DOHH2 (cell line): ENCODE results near the gene CPA5.

Source experiments
- H3F3A ChIP-seq: fragments of 200-600 bp; sonication (generic), shearing (Covaris generic); 2 replicates; pipeline ENCODE4 v1.6.0; 2016; ENCODE audit warnings: antibody characterized with exemption, mild to moderate bottlenecking; ENCODE audit not compliant: control insufficient read depth, insufficient read depth
- H3K27ac ChIP-seq: fragments of 200-600 bp; sonication (generic); 2 replicates; pipeline ENCODE4 v1.5.1; 2014; ENCODE audit warnings: low read depth, mild to moderate bottlenecking, low read length, moderate library complexity
- H3K27me3 ChIP-seq: fragments of 200-600 bp; sonication (generic); 2 replicates; pipeline ENCODE4 v1.6.1; 2014; ENCODE audit warnings: mild to moderate bottlenecking, low read length, mixed read lengths; ENCODE audit not compliant: control insufficient read depth
- H3K36me3 ChIP-seq: fragments of 200-600 bp; sonication (generic); 2 replicates; pipeline ENCODE4 v1.6.1; 2014; ENCODE audit warnings: mild to moderate bottlenecking, low read length, moderate library complexity, mixed read lengths; ENCODE audit not compliant: control insufficient read depth
- H3K4me1 ChIP-seq: fragments of 200-600 bp; sonication (generic); 2 replicates; pipeline ENCODE4 v1.6.1; 2014; ENCODE audit warnings: mild to moderate bottlenecking, low read length, mixed read lengths; ENCODE audit not compliant: control insufficient read depth
- H3K4me2 ChIP-seq: fragments of 200-600 bp; sonication (generic); 2 replicates; pipeline ENCODE4 v1.6.0; 2014; ENCODE audit warnings: mild to moderate bottlenecking, low read length, moderate library complexity
- H3K4me3 ChIP-seq: fragments of 200-600 bp; sonication (generic); 2 replicates; pipeline ENCODE4 v1.5.1; 2014; ENCODE audit warnings: mild to moderate bottlenecking, low read length, mixed read lengths
- H3K79me2 ChIP-seq: fragments of 200-600 bp; sonication (generic); 2 replicates; pipeline ENCODE4 v1.6.1; 2014; ENCODE audit warnings: mild to moderate bottlenecking, low read length, mixed read lengths; ENCODE audit not compliant: control insufficient read depth
- H3K9me2 ChIP-seq: fragments of 200-600 bp; sonication (generic); replicated peaks from 2 replicates; pipeline ENCODE4 v1.6.1; 2014; ENCODE audit warnings: mild to moderate bottlenecking, low read length, mixed read lengths; ENCODE audit not compliant: control insufficient read depth
- H3K9me3 ChIP-seq: fragments of 200-600 bp; sonication (generic); 2 replicates; pipeline ENCODE4 v1.6.1; 2014; ENCODE audit warnings: antibody characterized with exemption, low read length, mixed read lengths; ENCODE audit not compliant: control insufficient read depth, insufficient read depth
- H4K20me1 ChIP-seq: fragments of 200-600 bp; sonication (generic); 2 replicates; pipeline ENCODE4 v1.6.0; 2014; ENCODE audit warnings: low read depth, mild to moderate bottlenecking, antibody characterized with exemption, low read length, moderate library complexity; ENCODE audit not compliant: control insufficient read depth, insufficient read depth
- EZH2phosphoT487 ChIP-seq: fragments of 200-600 bp; sonication (generic); IDR thresholded peaks from 2 replicates; pipeline ENCODE4 v1.6.1; 2017; ENCODE audit warnings: borderline replicate concordance, mild to moderate bottlenecking, antibody characterized with exemption, low read length, moderate library complexity, mixed read lengths
- TF ChIP-seq, protein P1 (sequence below): fragments of 200-600 bp; sonication (generic); IDR thresholded peaks from one replicate; pipeline ENCODE4 v1.5.1; 2014; ENCODE audit warnings: antibody characterized with exemption, mild to moderate bottlenecking, low read depth, low read length; ENCODE audit not compliant: poor library complexity, severe bottlenecking

The CPA5 gene

DNA sequence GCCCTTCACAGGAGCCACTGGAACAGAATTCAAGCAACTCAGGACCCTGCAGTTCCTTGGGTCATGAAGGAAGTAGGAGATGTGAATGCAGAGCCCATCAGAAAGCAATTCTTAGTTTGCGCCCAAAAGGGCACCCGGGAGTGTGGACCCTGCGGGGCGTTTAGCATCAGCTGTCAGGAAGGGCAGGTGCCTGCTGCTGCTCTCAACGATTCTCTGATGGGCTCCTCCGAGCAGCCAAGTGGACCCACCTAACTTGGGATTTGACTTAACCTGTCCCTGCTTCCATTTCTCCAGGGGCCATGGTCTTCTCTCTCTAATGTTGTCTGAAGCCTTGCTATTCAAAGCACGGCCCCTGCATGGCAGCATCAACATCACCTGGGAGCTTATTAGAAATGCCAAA is 17.1 kb downstream of the CPA5 start:
- TF ChIP-seq, protein P1, sequence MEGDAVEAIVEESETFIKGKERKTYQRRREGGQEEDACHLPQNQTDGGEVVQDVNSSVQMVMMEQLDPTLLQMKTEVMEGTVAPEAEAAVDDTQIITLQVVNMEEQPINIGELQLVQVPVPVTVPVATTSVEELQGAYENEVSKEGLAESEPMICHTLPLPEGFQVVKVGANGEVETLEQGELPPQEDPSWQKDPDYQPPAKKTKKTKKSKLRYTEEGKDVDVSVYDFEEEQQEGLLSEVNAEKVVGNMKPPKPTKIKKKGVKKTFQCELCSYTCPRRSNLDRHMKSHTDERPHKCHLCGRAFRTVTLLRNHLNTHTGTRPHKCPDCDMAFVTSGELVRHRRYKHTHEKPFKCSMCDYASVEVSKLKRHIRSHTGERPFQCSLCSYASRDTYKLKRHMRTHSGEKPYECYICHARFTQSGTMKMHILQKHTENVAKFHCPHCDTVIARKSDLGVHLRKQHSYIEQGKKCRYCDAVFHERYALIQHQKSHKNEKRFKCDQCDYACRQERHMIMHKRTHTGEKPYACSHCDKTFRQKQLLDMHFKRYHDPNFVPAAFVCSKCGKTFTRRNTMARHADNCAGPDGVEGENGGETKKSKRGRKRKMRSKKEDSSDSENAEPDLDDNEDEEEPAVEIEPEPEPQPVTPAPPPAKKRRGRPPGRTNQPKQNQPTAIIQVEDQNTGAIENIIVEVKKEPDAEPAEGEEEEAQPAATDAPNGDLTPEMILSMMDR: no peak
- TF ChIP-seq EZH2phosphoT487: no peak
- H3K4me2 ChIP-seq: no peak overlapping the region
- H3K27ac ChIP-seq: no peak overlapping the region
- peaks cover 3% of the 10 kb centered on the region; the same call in 1 of the 2 replicates for H3K9me3 ChIP-seq
- no peaks in the 10 kb centered on the region for H3K36me3 ChIP-seq
- H3F3A ChIP-seq: no peaks in the 10 kb centered on the region
- no peaks in the 10 kb centered on the region for H3K4me1 ChIP-seq
- peaks cover 4% of the 10 kb centered on the region for H3K27me3 ChIP-seq
- H4K20me1 ChIP-seq: no peaks in the 10 kb centered on the region
- no peaks in the 10 kb centered on the region for H3K9me2 ChIP-seq
- no peaks in the 10 kb centered on the region for H3K79me2 ChIP-seq
- no peak overlapping the region for H3K4me3 ChIP-seq

DNA sequence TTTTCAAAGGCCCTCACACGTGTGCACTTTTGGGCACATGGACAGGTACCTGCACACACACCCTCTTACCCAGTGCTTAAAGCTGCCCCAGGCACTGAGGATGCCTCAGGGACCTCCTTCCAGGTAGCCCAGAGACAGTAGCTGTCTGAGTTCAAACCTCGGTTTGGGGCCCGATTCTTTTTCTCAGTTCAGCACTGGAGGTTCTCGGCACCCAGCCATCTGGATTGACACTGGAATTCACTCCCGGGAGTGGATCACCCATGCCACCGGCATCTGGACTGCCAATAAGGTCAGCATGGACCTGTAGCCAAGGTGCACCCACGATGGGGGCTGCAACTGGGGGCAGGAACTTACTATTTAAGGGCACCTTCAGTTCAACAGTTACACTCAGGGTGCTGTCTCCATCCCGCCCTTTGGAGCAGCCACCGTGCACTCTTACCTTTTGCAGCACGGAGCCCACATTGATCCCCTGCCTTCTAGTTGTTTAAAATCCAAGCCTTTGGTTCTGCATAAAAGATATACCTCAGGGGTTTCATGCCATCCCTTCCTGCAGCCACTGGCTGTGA is 17.7 kb downstream of the CPA5 start:
- no peaks in the 10 kb centered on the region for H3K36me3 ChIP-seq
- no peak overlapping the region for H3K4me2 ChIP-seq
- TF ChIP-seq, protein P1: no peak
- TF ChIP-seq EZH2phosphoT487: no peak
- H3K4me1 ChIP-seq: no peaks in the 10 kb centered on the region
- H3K9me3 ChIP-seq: peaks cover 3% of the 10 kb centered on the region; the same call in 1 of the 2 replicates
- H3F3A ChIP-seq: no peaks in the 10 kb centered on the region
- H3K9me2 ChIP-seq: no peaks in the 10 kb centered on the region
- H3K27me3 ChIP-seq: peaks cover 4% of the 10 kb centered on the region
- no peak overlapping the region for H3K4me3 ChIP-seq
- no peaks in the 10 kb centered on the region for H4K20me1 ChIP-seq
- H3K79me2 ChIP-seq: no peaks in the 10 kb centered on the region
- H3K27ac ChIP-seq: no peak overlapping the region

DNA sequence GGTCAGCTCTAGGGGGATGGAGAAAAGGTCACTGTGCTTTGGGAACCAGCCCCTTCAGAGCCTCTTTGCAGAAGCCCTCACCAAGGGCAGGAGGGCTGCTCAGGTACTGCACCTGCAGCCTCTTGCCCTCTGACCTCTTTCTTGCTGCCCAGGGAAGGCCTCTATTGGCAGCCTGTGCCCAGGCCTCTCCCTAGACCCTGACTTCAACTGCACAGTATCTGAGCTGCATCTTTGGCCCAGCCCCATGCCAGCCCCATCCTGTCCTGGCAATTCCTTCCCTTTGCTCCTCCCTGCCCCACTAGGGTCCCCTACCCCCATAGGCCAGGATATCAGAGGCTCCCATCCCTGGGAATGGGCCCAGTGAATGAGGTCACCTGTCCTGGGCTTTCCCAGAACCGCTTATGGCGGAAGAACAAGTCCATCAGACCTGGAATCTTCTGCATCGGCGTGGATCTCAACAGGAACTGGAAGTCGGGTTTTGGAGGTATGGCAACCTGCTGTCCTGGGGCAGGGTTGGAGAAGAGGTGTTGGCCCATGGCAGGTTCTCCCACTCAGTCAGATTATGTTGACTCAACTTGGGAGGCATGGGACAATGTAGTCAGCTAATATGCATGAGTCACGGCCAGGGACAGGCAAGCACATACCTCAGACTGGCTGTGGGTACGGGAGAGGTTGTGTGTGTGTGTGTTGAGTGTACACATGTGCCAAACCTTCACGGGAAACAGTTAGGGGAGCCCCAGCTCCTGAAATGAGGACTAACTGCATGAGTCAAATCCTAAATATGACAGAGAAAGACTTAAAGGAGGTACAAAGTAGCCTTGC is 18.6 kb downstream of the CPA5 start:
- Histone ChIP-seq H3K27ac (no peak overlapping the region), H3K4me1 (no peaks in the 10 kb centered on the region)
- no peak for TF ChIP-seq EZH2phosphoT487
- TF ChIP-seq, protein P1: no peak

More for the DNA sequence above, 18.6 kb downstream of the CPA5 start:
- H3K9me3 ChIP-seq: peaks cover 3% of the 10 kb centered on the region; the same call in 1 of the 2 replicates
- H3K79me2 ChIP-seq: no peaks in the 10 kb centered on the region
- no peaks in the 10 kb centered on the region for H3K36me3 ChIP-seq
- peaks cover 4% of the 10 kb centered on the region for H3K27me3 ChIP-seq
- H3K4me3 ChIP-seq: no peak overlapping the region
- no peak overlapping the region for H3K4me2 ChIP-seq
- no peaks in the 10 kb centered on the region for H4K20me1 ChIP-seq
- no peaks in the 10 kb centered on the region for H3K9me2 ChIP-seq
- no peaks in the 10 kb centered on the region for H3F3A ChIP-seq
